ENCODE results near the gene PRKAR2B. TPM values are rescaled to one million over a fixed set of nuclear protein-coding genes. Genes with fewer than 3 reads are reported as not detected.
"Not testable (repeated sequence)": the region's sequence is repeated elsewhere in the genome, so short reads cannot be mapped to it uniquely, and the experiment has no call there.

Gene PRKAR2B
- total RNA-seq, 1 experiment from 2014 or later, result 7.7 TPM

GRCh38 chr7:107027208-107027607, 17.3 kb upstream of the PRKAR2B start:
- no peak for DNase-seq (ENCODE audit: low read depth)

GRCh38 chr7:107029061-107029763, 15.3 kb upstream of the PRKAR2B start:
- peak; percentile 29 for DNase-seq (ENCODE audit: low read depth)

GRCh38 chr7:107029764-107030286, 14.7 kb upstream of the PRKAR2B start:
- DNase-seq (ENCODE audit: low read depth), result no peak

GRCh38 chr7:107032050-107032449, 12.5 kb upstream of the PRKAR2B start:
- no peak for DNase-seq (ENCODE audit: low read depth)

- DNase-seq (ENCODE audit: low read depth), result no peak
Measured at GRCh38 chr7:107032720-107033438, 11.6 kb upstream of the PRKAR2B start.

- DNase-seq (ENCODE audit: low read depth), result no peak
Measured at GRCh38 chr7:107034553-107034952, 10.0 kb upstream of the PRKAR2B start.

GRCh38 chr7:107035446-107035845, 9.1 kb upstream of the PRKAR2B start:
- DNase-seq (ENCODE audit: low read depth), result peak; percentile 93

- DNase-seq (ENCODE audit: low read depth), result no peak
Measured at GRCh38 chr7:107036535-107036934, 8.0 kb upstream of the PRKAR2B start.

GRCh38 chr7:107037717-107038603, 6.5 kb upstream of the PRKAR2B start:
- DNase-seq (ENCODE audit: low read depth), result no peak

- no peak for DNase-seq (ENCODE audit: low read depth)
Measured at GRCh38 chr7:107039199-107039900, 5.2 kb upstream of the PRKAR2B start.

GRCh38 chr7:107041097-107041496, 3.4 kb upstream of the PRKAR2B start:
- DNase-seq (ENCODE audit: low read depth), result no peak

GRCh38 chr7:107041764-107042163, 2.7 kb upstream of the PRKAR2B start:
- not testable (repeated sequence) for DNase-seq (ENCODE audit: low read depth)

GRCh38 chr7:107042326-107042910, 2.1 kb upstream of the PRKAR2B start:
- not testable (repeated sequence) for DNase-seq (ENCODE audit: low read depth)

GRCh38 chr7:107043491-107043890, 1.0 kb upstream of the PRKAR2B start:
- no peak for DNase-seq (ENCODE audit: low read depth)

GRCh38 chr7:107043921-107044346, 571 bp upstream of the PRKAR2B start:
- DNase-seq (ENCODE audit: low read depth), result no peak

GRCh38 chr7:107045195-107045960, 873 bp downstream of the PRKAR2B start:
- DNase-seq (ENCODE audit: low read depth), result peak; percentile 24

- peak; percentile 60 for DNase-seq (ENCODE audit: low read depth)
Measured at GRCh38 chr7:107045980-107046379, 1.5 kb downstream of the PRKAR2B start.

- DNase-seq (ENCODE audit: low read depth), result no peak
Measured at GRCh38 chr7:107046491-107047259, 2.2 kb downstream of the PRKAR2B start.

Data from M059J (cell line).